Measurements from ENCODE around the gene MORC4.
A peak's percentile ranks its signal among the peaks of the same experiment; 100 is the strongest.
"Not testable (repeated sequence)": the region's sequence is repeated elsewhere in the genome, so short reads cannot be mapped to it uniquely, and the experiment has no call there.

MORC4 gene

DNA sequence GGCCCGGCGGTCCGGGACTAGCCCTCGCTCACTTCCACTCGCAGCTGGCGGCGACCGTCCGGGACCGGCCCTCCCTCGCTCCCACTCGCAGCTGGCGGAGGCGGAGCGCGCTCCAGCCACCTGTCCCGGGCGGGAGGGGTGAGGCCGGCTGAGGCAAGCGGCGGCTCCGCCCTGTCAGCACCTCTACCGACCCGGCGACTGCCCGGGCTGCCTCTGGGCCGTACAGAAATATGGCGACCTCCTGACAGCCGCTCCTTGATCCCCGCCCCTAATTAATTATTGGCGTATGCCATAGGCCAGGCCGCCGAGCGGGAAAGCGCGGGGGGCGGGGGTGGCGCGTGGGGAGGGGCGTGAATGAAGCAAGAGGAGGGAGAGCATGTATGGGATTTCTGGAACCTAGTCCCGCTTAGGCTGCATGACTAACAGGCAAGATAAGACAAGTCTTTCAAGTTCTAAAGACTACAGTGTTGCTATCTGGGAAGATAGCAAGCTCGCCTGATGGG lies at the start of gene MORC4:
MORC4 (minus strand) TSS at position 200 of the 503 bp plus-strand sequence. CDS start 243 bp downstream, outside the sequence.
- peak; percentile 74 for DNase-seq

- DNase-seq: no peak
These were observed 47.6 kb upstream of the MORC4 start for GRCh38 chrX:107047622-107048021.

- DNase-seq: no peak
These were observed 29.7 kb upstream of the MORC4 start for GRCh38 chrX:107029752-107030151.

DNA sequence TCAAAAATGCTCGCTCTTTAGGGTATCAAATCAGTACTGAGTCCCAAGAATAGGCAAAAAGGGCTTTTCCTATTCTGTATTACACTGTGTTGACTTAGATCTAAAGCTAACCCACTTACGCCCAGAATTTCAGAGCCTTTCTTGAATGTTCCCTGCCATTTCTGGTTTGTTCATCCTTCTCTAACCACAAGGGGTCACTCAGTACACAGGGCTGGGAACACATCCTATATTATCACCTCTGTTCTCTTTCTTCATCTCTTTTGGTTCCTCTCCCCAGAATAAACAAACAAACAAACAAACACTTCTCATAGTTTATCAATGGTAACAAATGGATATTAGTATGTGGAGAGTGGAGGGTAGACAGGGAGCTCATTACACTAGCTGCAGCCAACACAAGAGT lies 25.5 kb upstream of the MORC4 start:
- peak; percentile 1 for DNase-seq

- no peak for DNase-seq
These were observed 14.9 kb upstream of the MORC4 start for GRCh38 chrX:107014936-107015335.

- no peak for DNase-seq
These were observed 8.0 kb upstream of the MORC4 start for GRCh38 chrX:107008034-107008433.

DNA sequence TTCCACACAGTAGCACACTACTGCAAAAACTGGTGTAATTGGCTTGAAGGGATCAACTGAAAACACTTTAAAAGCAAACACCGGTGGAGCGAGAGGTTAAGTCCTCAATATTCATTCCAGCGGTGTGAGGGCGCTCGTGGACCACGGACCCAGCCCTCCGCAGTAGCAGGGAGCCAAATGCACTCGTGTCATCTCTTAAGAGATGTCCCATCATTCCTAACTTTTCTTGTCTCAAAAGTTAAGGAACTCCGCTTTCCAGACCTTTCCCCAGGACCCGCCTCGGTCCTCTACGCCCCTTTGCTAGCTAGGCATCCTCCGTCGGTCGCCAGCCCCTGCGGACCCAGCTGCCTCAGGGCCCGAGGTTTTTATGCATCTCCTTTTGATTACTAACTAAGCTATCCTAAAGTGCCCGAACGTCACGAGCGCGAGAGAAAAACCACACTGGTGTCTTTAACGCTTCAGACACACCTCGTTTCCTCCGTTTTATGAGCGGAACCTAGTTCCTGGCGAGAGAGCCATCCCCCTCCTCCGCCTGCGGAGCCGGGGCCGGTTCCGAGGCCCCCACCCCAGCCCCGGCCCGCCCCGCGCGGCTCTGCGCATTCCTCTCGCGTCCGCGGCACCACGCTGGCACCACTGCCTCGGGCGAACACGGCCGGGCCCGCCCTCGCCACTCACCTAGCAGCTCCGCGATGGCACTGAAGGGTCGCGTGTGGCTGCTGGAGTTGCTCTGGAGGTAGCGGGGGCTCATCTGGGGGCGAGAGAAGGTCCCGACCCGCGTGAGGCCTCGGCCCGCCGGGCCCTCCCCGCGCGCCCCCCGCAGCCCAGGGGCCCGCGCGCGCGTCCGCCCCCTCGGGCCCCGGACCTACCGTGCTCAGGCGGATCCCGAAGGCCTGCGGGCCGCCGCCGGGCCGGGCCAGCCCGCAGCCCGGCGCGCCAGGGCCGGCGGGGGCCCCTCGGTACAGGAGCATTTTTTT lies 723 bp downstream of the MORC4 start:
- peak; percentile 14 for DNase-seq

GRCh38 chrX:106997611-106998010 lies 2.4 kb downstream of the MORC4 start:
- DNase-seq: no peak

GRCh38 chrX:106995678-106996077 lies 4.3 kb downstream of the MORC4 start:
- no peak for DNase-seq

DNA sequence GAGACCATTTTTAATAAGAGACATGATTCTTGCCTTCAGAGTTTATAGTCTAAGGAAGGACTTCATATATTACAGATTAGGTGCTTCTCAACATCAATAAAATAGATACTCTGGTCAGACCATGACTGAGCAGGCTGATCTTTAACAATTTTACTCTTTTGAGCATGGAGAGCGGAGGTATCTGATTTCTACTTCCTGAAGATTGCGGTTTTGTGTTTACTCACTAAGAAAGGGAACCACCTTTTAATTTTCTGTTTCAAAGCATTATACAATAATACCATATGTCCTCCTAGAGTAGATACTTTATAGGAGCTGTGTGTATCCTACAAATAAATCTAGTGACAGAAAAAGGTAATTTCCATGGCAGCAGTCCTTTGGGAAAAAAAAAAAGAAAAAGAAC lies 12.5 kb downstream of the MORC4 start:
- no peak for DNase-seq

- no peak for DNase-seq
These were observed 18.9 kb downstream of the MORC4 start for GRCh38 chrX:106980952-106981626.

DNA sequence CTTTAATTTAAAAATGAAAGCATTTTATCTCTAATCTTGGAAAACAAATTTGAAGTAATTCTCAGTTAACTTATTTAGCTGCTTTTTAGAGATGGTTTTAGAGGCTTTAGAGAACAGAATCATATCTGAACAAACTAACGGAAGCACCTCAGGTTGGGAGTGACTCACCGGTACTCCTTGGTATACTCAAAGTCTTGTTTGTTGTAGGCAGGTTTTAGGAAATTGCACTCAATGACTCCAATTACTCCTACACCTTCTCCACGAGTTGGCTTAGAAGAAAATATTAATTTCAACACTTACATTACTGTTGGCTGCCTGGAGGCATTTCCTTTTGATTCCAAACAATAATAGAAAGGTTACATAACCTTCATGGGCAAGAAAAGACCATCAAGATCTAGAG lies 23.6 kb downstream of the MORC4 start:
- DNase-seq: no peak

DNA sequence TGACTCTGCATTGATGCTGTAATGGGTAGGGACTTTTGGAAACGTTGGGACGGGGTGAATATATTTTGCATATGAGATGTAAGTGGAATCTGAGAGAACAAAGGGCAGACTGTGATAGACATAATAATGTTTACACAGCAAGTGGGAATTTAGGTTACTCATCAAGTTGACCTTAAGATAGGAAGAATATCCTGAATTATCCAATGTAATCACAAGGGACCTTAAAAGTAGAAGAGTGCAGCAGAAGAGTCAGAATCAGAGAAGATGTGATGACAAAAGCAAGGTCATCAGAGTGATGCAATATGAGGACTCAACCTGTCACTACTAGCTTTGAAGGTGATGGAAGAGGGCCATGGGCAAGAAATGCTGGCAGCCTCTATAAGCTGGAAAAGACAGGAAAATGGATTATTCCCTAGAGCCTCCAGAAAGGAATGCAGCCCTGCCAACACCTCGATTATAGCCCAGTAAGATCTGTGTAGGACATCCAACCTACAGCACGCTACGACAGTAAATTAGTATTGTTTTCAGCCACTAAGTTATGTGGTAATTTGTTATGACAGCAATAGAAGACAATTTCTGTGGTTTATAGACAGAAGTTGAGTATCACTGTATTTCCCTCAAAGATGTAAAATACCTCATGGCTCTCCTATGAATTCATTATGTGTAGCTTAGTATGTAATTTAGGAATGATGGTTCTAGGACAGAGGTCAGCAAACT lies 26.4 kb downstream of the MORC4 start:
- no peak for DNase-seq

- DNase-seq: no peak
These were observed 27.1 kb downstream of the MORC4 start for GRCh38 chrX:106972896-106973295.

- DNase-seq: not testable (repeated sequence)
These were observed 33.5 kb downstream of the MORC4 start for GRCh38 chrX:106966547-106966946.

GRCh38 chrX:106964290-106964689 lies 35.7 kb downstream of the MORC4 start:
- no peak for DNase-seq

DNA sequence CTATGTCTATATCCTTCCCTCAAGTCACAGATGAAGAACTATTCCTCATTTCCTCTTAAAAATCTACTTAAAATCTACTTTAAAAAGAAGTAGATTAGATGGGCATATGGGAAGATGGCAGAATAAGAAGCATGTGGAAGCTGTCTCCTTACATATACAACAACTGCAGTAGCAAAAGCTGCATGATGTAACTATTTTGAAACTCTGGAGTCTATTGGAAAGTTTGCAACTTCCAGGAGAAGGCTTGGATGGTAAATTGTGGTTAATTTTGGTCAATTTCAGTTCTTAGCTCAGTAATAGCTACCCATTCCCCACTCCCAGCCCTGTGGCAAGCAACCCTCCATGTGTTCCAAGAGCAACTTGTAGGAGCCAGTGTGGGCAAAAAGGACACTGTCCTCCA lies 36.9 kb downstream of the MORC4 start:
- no peak for DNase-seq

DNA sequence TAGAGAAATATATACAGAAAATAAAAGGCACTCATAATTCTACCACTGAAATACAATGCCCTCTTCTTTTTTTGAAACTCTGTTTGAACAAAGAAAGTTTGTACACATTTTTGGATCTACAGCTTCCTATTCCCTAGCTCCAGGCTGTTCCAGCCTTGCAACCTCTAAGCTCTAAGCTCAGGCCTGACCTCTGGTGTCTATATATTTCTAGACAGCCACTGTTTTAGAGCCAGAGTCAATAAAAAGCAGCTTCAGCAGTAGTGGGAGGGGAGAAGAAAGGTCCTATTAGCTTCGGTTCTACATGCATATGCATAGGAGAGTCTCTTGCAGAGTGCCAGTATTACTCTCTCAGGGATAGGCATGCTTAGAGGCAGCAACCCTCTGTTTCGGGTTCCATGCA lies 40.1 kb downstream of the MORC4 start:
- DNase-seq: no peak

GRCh38 chrX:106957856-106958255 lies 42.2 kb downstream of the MORC4 start:
- no peak for DNase-seq

- DNase-seq: no peak
These were observed 44.8 kb downstream of the MORC4 start for GRCh38 chrX:106955004-106955772.

DNA sequence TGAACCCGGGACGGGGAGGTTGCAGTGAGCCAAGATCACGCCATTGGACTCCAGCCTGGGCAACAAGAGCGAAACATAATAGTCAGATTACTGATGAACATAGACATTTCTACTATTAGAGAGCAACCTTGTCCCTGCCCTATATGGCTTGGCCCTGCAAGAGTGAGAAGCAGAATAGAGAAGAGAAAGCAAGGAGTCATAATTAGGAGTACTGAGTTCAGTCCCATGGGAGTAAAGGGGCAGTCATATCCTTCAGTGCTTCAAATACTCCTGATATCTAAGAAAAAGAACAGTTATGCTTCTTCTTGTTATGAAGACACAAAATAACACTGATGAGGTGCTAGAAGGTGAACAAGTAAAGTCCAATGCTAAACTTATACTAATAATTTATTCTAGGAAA lies 46.0 kb downstream of the MORC4 start:
- DNase-seq: no peak

DNA sequence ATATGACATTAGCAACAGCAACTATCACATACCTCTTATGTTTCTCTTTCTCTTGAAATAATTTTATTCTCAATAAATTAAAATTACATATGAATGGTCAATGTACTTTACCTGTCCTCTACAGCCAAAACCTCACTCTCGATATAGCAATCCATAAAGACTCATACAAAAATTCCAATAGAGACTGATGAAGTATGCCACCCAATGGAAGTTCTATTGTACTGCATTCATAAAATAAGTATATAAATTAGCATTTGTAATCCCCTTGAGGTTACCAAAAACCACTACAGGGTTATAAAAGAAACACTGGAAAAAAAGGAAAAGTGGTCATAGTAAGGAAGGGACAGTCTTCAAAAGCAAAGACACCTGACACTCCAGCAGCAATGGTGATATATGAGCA lies 47.0 kb downstream of the MORC4 start:
- DNase-seq: no peak
